GM21737 (cell line): ENCODE data around the gene PKD2L1.
A peak's percentile ranks its signal among the peaks of the same experiment; 100 is the strongest.
"Not testable (repeated sequence)": the region's sequence is repeated elsewhere in the genome, so short reads cannot be mapped to it uniquely, and the experiment has no call there.

Experiments used
- ATAC-seq: cut with Tn5 transposase; IDR thresholded peaks from one replicate; pipeline ENCODE4 v1.9.1; 2021; ENCODE audit warnings: mild to moderate bottlenecking, moderate library complexity; ENCODE audit not compliant: unreplicated experiment

The PKD2L1 gene

DNA sequence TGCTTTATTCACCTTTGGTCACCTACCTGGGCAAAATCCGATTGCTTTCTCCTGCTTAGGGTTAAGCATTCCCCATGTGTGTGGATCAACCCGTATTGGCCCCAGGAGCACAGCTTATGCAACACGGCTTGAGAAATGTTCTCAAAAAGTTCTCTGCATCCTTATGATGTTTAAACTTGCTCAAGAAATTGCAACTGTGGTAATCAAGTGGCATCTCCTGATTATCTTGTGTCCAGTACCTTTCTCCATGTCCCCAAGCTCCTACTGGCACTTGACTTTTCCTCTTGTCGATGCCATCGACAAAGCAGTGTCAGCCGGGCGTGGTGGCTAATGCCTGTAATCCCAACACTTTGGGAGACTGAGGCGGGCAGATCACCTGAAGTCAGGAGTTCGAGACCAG is 4.7 kb upstream of the PKD2L1 start:
- no peak for ATAC-seq

GRCh38 chr10:100333661-100334440 is 3.8 kb upstream of the PKD2L1 start:
- ATAC-seq = no peak

DNA sequence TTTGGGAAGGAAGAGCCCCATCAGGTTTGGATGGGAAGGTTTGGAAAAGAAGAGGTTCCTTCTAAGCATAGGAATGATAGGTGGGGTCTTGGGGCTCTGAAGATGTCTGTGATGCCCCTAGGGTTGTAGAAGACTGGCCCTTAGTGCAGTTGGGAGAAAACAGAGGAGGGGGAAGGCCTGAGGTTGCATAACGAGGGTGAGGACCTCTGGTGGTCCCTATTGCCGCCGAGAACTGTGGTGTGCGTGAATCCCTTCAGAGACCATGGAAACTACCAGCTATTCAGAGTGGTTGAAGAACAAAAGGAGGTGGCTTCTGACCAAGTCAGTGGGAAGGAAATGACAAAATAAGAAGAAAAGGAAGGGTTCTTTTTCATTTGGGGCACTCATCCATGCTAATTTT is 3.1 kb upstream of the PKD2L1 start:
- ATAC-seq = no peak

GRCh38 chr10:100328198-100328597 is 1.8 kb downstream of the PKD2L1 start:
- ATAC-seq = no peak

GRCh38 chr10:100327718-100328009 is 2.4 kb downstream of the PKD2L1 start:
- no peak for ATAC-seq

GRCh38 chr10:100327007-100327717 is 2.9 kb downstream of the PKD2L1 start:
- ATAC-seq = peak; percentile 99

DNA sequence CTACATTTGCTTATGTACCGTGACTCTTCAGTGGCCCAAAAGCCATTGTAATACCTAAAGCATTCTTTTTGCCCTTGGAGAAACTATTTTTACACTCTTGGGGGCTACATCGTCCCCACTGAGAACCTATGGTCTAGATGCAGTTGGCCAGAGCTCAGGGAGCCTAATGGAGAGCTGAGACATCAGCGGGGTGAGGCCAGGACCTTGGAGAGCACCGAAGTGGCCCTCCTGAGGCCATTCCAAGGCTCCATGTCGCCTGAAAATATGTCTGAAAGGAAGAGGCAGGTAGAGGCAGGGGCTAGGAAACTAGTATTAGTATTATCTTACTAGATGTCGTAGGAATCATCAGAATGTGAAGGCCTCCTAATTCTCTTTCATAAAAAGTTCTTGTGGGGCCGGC is 4.9 kb downstream of the PKD2L1 start:
- no peak for ATAC-seq

GRCh38 chr10:100319707-100320402 is 10.2 kb downstream of the PKD2L1 start:
- ATAC-seq = no peak

DNA sequence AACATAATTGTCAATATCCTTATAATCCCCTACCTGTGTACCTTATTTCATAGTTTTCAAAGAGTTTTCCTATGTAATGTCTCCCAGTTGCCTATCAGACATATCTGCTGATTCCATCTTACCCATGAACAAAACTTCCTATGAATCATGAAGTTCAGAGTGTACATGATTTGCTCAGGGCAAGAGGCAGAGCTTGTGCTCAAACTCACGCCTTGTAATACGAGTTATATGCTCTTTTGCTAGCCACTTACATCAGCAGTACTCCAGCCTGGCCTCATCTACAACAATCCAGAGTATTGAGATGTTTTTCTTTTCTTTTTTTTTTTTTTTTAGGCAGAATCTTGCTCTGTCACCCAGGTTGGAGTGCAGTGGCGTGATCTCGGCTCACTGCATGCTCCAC is 11.8 kb downstream of the PKD2L1 start:
- no peak for ATAC-seq

DNA sequence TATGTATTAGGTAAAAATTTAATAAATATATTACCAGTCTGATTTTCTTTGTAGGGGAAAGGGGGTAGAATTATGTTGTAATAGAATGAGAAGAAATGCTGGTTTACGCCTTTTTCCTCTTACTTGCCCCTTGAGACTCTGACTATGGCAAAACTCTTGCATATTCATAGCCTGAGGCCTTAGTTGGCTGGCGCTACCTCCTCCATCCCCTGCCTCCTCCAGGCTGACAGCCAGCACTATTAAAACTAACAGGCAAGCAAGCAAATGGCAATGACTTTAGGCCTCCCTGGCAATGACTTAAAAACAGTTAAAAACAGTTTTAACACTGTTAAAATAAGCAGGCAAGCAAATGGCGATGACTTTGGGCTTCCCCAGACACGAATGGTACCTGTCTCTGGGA is 14.4 kb downstream of the PKD2L1 start:
- ATAC-seq = no peak

- no peak for ATAC-seq
Observed at GRCh38 chr10:100311298-100311697, 18.7 kb downstream of the PKD2L1 start.

GRCh38 chr10:100307684-100308083 is 22.3 kb downstream of the PKD2L1 start:
- ATAC-seq = no peak

DNA sequence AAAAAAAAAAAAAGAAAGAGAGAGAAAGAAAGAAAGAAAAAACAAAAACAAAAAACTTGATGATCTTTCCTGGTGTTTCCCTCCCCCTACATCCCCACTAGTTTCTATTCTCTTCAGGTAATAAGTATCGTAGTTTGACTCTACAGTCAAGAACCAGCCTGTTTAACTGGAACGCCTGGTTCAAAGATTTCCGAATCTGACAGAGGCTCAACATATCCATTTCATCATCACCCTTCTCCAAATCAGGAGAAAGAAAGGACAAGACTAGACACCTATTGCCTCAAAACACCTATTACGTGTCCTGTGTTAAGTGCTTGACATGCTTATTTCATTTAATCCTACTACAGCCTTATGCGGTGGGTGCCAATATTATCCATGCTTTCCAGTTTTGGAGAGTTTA is 23.2 kb downstream of the PKD2L1 start:
- ATAC-seq = no peak

GRCh38 chr10:100304414-100304813 is 25.6 kb downstream of the PKD2L1 start:
- ATAC-seq = no peak

DNA sequence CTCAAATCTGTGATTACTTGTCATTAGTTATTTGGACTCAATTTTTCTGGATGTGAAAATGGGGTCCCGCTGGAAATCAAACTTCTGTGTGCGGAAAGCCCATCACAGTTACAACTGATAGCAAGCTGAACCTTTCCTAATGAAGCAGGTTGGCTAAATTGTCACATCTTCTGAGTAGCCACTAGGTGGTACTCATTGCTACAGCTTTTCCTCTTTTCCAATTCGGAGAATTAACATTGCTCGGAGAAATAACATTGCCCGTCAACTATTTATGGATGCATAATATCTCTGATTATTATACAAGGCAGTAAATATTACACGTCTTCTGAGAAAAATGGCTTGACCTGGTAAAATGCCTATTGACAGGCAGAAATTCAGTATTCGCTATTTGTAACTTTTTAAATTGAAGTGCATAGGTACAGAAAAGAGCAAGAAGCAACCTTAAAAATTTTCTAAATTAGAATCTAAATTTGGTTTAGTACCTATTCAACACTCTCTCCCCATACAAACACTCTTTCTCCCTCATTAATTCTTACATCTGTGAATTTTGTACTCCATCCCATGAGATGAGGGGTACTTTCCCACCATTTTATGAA is 26.2 kb downstream of the PKD2L1 start:
- ATAC-seq = no peak

GRCh38 chr10:100301123-100301522 is 28.9 kb downstream of the PKD2L1 start:
- not testable (repeated sequence) for ATAC-seq

DNA sequence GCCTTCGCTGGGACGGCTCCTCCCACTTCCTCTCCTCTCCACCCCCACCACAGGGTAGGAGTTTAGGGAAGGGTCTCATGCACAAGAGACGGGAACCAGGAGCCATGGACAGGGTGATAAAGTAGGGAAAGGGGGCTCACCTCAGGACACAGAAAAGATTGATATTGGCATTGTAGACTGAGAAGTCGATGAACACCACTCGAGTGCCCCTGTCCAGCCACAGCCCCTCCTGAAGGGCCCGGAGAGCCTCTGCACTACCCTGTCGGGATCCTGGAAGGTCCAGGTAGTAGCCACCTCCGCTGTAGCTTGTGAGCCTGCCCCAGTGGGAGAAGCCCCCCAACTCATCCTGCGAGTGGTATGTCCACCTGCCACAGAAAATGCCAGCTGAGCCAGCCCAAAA is 32.8 kb downstream of the PKD2L1 start:
- no peak for ATAC-seq

- no peak for ATAC-seq
Observed at GRCh38 chr10:100293066-100293465, 37.0 kb downstream of the PKD2L1 start.

- ATAC-seq = not testable (repeated sequence)
Observed at GRCh38 chr10:100292300-100292699, 37.7 kb downstream of the PKD2L1 start.

- ATAC-seq = no peak
Observed at GRCh38 chr10:100291356-100291755, 38.7 kb downstream of the PKD2L1 start.

DNA sequence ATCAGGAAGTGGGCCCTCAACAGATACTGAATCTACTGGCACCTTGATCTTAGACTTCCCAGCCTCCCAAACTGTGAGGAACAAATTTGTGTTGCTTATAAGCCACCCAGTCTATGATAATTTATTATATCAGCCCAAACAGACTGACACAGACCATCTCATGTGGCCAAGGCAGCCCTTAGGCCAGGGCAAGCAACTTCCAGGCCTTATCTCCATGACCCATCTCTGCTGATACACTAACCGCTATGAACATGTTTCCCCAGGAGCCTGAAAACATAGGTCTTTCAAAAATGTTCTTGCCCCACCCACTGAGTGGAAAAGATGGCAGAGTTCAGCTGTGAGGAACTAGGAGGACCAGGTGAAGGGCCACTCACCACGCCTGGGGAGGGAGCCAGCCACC is 40.4 kb downstream of the PKD2L1 start:
- ATAC-seq = no peak

DNA sequence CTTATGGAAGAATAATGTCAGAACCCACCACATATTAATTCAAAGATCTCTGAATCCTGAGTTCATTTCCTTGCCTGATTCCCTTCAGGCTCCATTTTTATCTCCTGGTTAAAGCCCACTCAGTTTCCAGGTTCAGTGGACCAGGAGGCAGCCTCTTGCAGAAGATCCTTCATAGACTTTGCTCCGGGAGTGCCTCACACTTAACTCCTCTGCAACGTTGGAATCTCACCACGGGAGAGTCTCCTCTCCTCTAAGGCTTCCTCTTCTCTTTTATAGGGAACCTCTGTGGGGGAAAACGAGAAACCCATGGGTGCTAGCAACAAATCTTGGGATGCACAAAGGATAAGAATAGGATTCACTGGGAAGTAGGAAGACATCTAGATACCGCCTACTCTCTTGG is 41.8 kb downstream of the PKD2L1 start:
- ATAC-seq = no peak
